GM12878 (cell line): ENCODE results near the gene EBLN1. TPM values are rescaled to one million over a fixed set of nuclear protein-coding genes. Genes with fewer than 3 reads are reported as not detected.

Source experiments
- ATAC-seq: fragments of 200-7000 bp; cut with Tn5 transposase; 3 replicates; pipeline ENCODE4 v1.9.1; 2020; ENCODE audit warnings: mild to moderate bottlenecking, moderate library complexity
- BruUV-seq: library from RNA; stranded (reverse); fragments of 400-500 nt; replicated peaks from 2 replicates; lab custom pipeline; 2021; lab: Mats Ljungman, UMichigan
- CTCF ChIA-PET: fragments of 300-600 bp; sonication (Branson Sonifier 250); formaldehyde crosslinking; extraction: SDS; loops from one replicate; lab custom pipeline; 2021; ENCODE audit warnings: inconsistent platforms; lab: Yijun Ruan, JAX
- POLR2A ChIA-PET: fragments of 350-600 bp; formaldehyde crosslinking; extraction: SDS; loops from one replicate; lab custom pipeline; 2021; ENCODE audit warnings: inconsistent platforms; lab: Charles Lee
- RAD21 ChIA-PET: fragments of 300-600 bp; sonication (Branson Sonifier 250); formaldehyde crosslinking; loops from one replicate; lab custom pipeline; 2023; ENCODE audit warnings: antibody characterized with exemption; ENCODE audit not compliant: unreplicated experiment; lab: Charles Lee
- SMC1A ChIA-PET: fragments of 300-600 bp; sonication (Branson Sonifier 250); formaldehyde crosslinking; loops from one replicate; lab custom pipeline; 2023; ENCODE audit not compliant: unreplicated experiment, uncharacterized antibody; lab: Charles Lee
- DNase-seq: peaks from one replicate; pipeline ENCODE4 v3.0.0-alpha.2; 2011; ENCODE audit warnings: low read depth, low spot score
- FAIRE-seq: peaks from 3 replicates; lab custom pipeline; 2011; peaks lifted over from hg19 to GRCh38; lab: Jason Lieb, UNC
- H2AFZ ChIP-seq: 2 replicates; pipeline ENCODE4 v1.6.0; 2011; ENCODE audit warnings: low read depth, low read length, control low read depth; ENCODE audit not compliant: control insufficient read depth
- H3K27ac ChIP-seq: 2 replicates; pipeline ENCODE4 v1.5.1; 2011; ENCODE audit warnings: control low read depth; ENCODE audit not compliant: control insufficient read depth, insufficient read depth
- H3K27me3 ChIP-seq, 2 experiments: replicated peaks in 1 of 2; 2 replicates each; pipeline versions ENCODE4 v1.6.0 to v1.6.1; 2011; ENCODE audit warnings: low read length in 1 of 2; ENCODE audit not compliant: control insufficient read depth in 2 of 2, insufficient read depth in 2 of 2
- H3K36me3 ChIP-seq, 2 experiments: 2 replicates each; pipeline ENCODE4 v1.5.1; 2011; ENCODE audit warnings: low read length in 1 of 2; ENCODE audit not compliant: control insufficient read depth in 2 of 2, insufficient read depth in 2 of 2
- H3K4me1 ChIP-seq: 2 replicates; pipeline ENCODE4 v1.6.1; 2011; ENCODE audit warnings: mild to moderate bottlenecking, low read length, moderate library complexity, mixed read lengths; ENCODE audit not compliant: control insufficient read depth, insufficient read depth
- H3K4me2 ChIP-seq: 2 replicates; pipeline ENCODE4 v1.6.0; 2011; ENCODE audit warnings: control low read depth; ENCODE audit not compliant: control insufficient read depth, insufficient read depth
- H3K4me3 ChIP-seq: fragments of 200-600 bp; sonication (generic); 2 replicates; pipeline ENCODE4 v1.5.1; 2016
- H3K79me2 ChIP-seq: 2 replicates; pipeline ENCODE4 v1.6.0; 2011; ENCODE audit warnings: low read length; ENCODE audit not compliant: control insufficient read depth, insufficient read depth
- H3K9ac ChIP-seq: 2 replicates; pipeline ENCODE4 v1.8.0; 2011; ENCODE audit warnings: low read length, control low read depth, mixed read lengths; ENCODE audit not compliant: control insufficient read depth, insufficient read depth
- H3K9me3 ChIP-seq: replicated peaks from 3 replicates; pipeline ENCODE4 v1.5.1; 2011; ENCODE audit warnings: mild to moderate bottlenecking, low read length; ENCODE audit not compliant: control insufficient read depth, insufficient read depth
- H4K20me1 ChIP-seq: 2 replicates; pipeline ENCODE4 v1.6.0; 2011; ENCODE audit not compliant: control insufficient read depth, insufficient read depth
- ATF3 ChIP-seq: IDR thresholded peaks from 2 replicates; pipeline ENCODE4 v1.6.1; 2011; ENCODE audit warnings: low read depth, mild to moderate bottlenecking, low read length, moderate library complexity, borderline replicate concordance; ENCODE audit errors: extremely low read depth
- BACH1 ChIP-seq: fragments of 450-650 bp; IDR thresholded peaks from 2 replicates; pipeline ENCODE4 v1.6.1; 2017; ENCODE audit warnings: mild to moderate bottlenecking, borderline replicate concordance
- CBX5 ChIP-seq: sonication (generic); IDR thresholded peaks from 2 replicates; pipeline ENCODE4 v1.6.1; 2016; ENCODE audit warnings: low read depth, moderate library complexity, mild to moderate bottlenecking, inconsistent platforms
- E2F4 ChIP-seq: IDR thresholded peaks from 2 replicates; pipeline ENCODE4 v1.6.1; 2012; ENCODE audit warnings: low read depth, low read length, improper control_type of control experiment
- IRF4 ChIP-seq: IDR thresholded peaks from 2 replicates; pipeline ENCODE4 v1.6.1; 2011; ENCODE audit warnings: low read depth, low read length
- NR2C1 ChIP-seq: fragments of 450-650 bp; IDR thresholded peaks from 2 replicates; pipeline ENCODE4 v1.6.1; 2017; ENCODE audit warnings: antibody characterized with exemption, mild to moderate bottlenecking, moderate library complexity
- PAX8 ChIP-seq: fragments of 450-650 bp; IDR thresholded peaks from 2 replicates; pipeline ENCODE4 v1.6.1; 2017; ENCODE audit warnings: mild to moderate bottlenecking, moderate library complexity
- RCOR1 ChIP-seq: conservative IDR thresholded peaks from 2 replicates; pipeline ENCODE4 v1.6.1; 2012; ENCODE audit warnings: low read depth, low read length, improper control_type of control experiment
- RELA ChIP-seq: fragments of 450-650 bp; IDR thresholded peaks from 2 replicates; pipeline ENCODE4 v1.8.0; 2014; ENCODE audit warnings: borderline replicate concordance; ENCODE audit not compliant: partially characterized antibody
- WGBS: methylation state at CpG from one replicate; pipeline ENCODE4 v1.1.6; 2016; ENCODE audit warnings: low lambda C conversion rate; ENCODE audit not compliant: insufficient replicate concordance, insufficient coverage; ENCODE audit errors: missing lambda C conversion rate; 5-methylcytosine and 5-hydroxymethylcytosine counted together
- in situ Hi-C: fragments of 300-500 bp; cut with MboI; formaldehyde crosslinking; loops from 9 replicates; pipeline ENCODE4 v1.14.3; 2018; ENCODE audit warnings: mixed read lengths
- intact Hi-C: fragments of 100-400 bp; cut with micrococcal nuclease; formaldehyde crosslinking; loops from one replicate; pipeline ENCODE4 v1.14.2; 2022; ENCODE audit not compliant: unreplicated experiment
- polyA plus RNA-seq, 11 experiments: library from polyadenylated mRNA; depleted of rRNA in 4 of 11; unstranded in 6 of 11; stranded (reverse) in 5 of 11; fragments of >200 nt; fragmentation: Nextera tagmentation in 4 of 11; fragmentation: Illumina TruSeq in 1 of 11; extraction: Ambion mirVana in 4 of 11; extraction: Trizol in 1 of 11; gene quantifications; 1 replicate in 1 of 11; 2 replicates in 10 of 11; pipeline versions ENCODE4 v1.2.1 to v1.2.3, GENCODE V29; 2011 to 2016; ENCODE audit warnings: inconsistent platforms in 2 of 11, missing spikeins in 2 of 11, low read depth in 1 of 11
- total RNA-seq, 4 experiments: library from RNA; depleted of rRNA in 3 of 4; stranded (reverse); fragments of >200 nt in 3 of 4; fragmentation: Illumina TruSeq in 1 of 4; extraction: Trizol in 1 of 4; gene quantifications; 2 replicates each; pipeline versions ENCODE4 v1.2.1 to v1.2.3, GENCODE V29; 2013 to 2021
- TF ChIP-seq, protein P1 (sequence below): fragments of 450-650 bp; IDR thresholded peaks from 2 replicates; pipeline ENCODE4 v1.6.1; 2016; ENCODE audit warnings: mild to moderate bottlenecking

Gene EBLN1
- total and polyA plus RNA-seq, 10 of the 15 experiments (the other 5 are each of a cell fraction or from before 2014, with no cell fraction given): not detected

DNA sequence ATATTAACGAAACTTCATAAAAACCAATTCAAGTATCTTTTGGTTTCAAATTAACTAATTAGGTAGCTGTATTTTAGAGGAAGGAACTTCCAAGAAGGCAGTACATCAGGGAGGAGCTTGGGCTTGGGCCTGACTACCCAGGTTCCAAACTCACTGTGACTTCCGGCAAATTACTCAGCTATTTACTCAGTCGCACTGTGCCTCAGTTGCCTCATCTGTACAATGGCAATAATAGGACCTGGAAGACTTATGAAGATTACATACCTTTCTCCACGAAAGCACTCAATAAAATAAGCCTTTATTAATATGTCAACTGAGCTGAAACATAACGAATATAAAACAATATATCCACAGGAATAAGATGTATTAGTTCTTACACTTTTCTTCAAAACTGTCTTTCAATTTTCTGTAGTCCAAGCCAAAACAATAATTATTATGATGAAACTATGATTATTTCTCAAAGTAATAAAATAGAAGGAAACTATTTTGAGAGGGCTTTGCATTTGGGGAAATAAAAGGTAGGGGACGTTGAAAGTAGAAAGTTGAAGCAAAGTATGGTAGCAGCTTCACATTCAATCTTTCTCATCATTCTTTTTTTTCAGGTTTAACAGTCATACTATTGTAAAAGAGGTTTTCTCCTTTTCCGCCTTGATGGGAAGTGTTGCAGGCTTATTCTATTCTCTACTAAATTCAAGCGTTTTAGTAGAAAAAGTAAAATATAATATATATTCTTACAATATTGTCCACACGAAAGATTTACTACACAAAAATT, 10.5 kb upstream of the EBLN1 start:
- Histone ChIP-seq H3K9me3 (no peaks in the 10 kb centered on the region), H3K27ac (peak overlapping the region; percentile 24; the same call in 1 of the 2 replicates), H2AFZ (peak overlapping the region; percentile 90), H3K27me3 (no peaks in the 10 kb centered on the region; a peak in 1 of 4 replicates), H3K4me2 (peak overlapping the region; percentile 77), H4K20me1 (no peaks in the 10 kb centered on the region), H3K9ac (peak overlapping the region; percentile 73), H3K36me3 (no peaks in the 10 kb centered on the region), H3K79me2 (no peaks in the 10 kb centered on the region), H3K4me1 (peaks cover 7% of the 10 kb centered on the region; the same call in 1 of the 2 replicates), H3K4me3 (peak overlapping the region; percentile 68; the same call in 1 of the 2 replicates)
- intact Hi-C loops (loop anchor here (2.0 to 5.0 kb wide), 2 partner anchors 88 to 226 kb away; partner anchors contain the start of genes COMMD3 and DNAJC1), in situ Hi-C loops (no loop called here)
- BruUV-seq: no TSS peak
- RAD21 ChIA-PET: interaction anchor here (0.8 to 1.9 kb wide), 5 partner anchors 83 to 761 kb away, joined by 3 to 13 read pairs (median 4); partner anchors contain the start of gene COMMD3
- POLR2A ChIA-PET: interaction anchor here (0.6 to 2.6 kb wide), 3 partner anchors 17 to 142 kb away, joined by 3 to 11 read pairs (median 3); partner anchors contain the start of gene COMMD3
- no peak for DNase-seq
- CTCF ChIA-PET: interaction anchor here (0.6 to 2.5 kb wide), 5 partner anchors 112 to 841 kb away, joined by 3 to 8 read pairs (median 4); no protein-coding TSS in a partner anchor
- no peak for ATAC-seq
- TF ChIP-seq E2F4: no peak
- no peak for TF ChIP-seq ATF3
- TF ChIP-seq PAX8: no peak
- TF ChIP-seq, protein P1, sequence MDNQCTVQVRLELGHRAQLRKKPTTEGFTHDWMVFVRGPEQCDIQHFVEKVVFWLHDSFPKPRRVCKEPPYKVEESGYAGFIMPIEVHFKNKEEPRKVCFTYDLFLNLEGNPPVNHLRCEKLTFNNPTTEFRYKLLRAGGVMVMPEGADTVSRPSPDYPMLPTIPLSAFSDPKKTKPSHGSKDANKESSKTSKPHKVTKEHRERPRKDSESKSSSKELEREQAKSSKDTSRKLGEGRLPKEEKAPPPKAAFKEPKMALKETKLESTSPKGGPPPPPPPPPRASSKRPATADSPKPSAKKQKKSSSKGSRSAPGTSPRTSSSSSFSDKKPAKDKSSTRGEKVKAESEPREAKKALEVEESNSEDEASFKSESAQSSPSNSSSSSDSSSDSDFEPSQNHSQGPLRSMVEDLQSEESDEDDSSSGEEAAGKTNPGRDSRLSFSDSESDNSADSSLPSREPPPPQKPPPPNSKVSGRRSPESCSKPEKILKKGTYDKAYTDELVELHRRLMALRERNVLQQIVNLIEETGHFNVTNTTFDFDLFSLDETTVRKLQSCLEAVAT: no peak
- TF ChIP-seq IRF4: no peak
- TF ChIP-seq CBX5: no peak
- no peak for TF ChIP-seq RCOR1
- no peak for TF ChIP-seq BACH1
- TF ChIP-seq NR2C1: no peak
- no peak for TF ChIP-seq RELA
- FAIRE-seq: no peak
- SMC1A ChIA-PET: interaction anchor here (0.7 to 2.3 kb wide), 5 partner anchors 26 to 303 kb away, joined by 3 to 9 read pairs (median 3); partner anchors contain the start of gene COMMD3
- WGBS: 18% methylated on average over 9 of the region's 9 CpGs
